ENCODE data around the gene ZKSCAN3. TPM values are rescaled to one million over a fixed set of nuclear protein-coding genes. Genes with fewer than 3 reads are reported as not detected.

The ZKSCAN3 gene
- total and polyA plus RNA-seq, 10 of the 15 experiments (the other 5 are each of a cell fraction or from before 2014, with no cell fraction given), result 0.86 to 4.3 (median 3.1) TPM

DNA sequence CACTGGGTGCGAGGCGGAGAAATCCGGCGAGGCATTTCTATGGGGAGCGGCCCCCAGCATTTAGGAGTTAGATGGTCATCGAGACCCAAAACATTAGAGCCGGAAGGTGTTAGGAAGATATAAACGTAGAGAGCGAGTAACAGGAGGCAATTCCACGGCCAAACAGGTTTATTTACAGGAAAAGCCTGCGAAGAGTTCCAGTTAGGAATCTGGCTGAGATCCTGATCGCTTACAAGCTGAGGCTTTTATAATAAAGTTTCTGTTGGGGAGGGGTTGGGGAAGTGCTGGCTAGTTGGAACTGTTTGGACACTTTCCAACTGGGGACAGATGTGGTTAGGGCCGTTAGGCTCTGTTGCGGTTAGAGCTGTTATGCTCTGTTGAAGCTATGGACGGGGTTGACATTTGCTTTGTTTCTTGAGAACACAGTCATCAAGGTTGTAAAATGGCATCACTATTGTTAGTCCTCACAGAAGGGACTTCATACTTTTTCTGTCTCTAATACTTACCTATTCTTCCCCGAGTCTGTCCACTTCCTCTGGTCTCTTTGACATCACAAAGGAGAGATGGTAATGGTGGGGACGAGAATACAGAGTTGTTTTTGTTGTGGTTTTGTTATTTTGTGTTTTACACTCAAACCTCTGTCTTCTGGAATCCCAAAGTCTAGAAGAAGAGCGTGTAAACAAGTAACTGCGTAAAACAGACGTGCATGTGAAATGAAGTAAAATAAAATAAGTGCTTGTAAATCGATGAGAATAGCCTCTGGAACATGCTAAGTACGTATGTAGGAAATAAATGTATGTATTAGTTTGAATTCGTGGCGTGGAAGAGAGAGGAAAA is 13.2 kb upstream of the ZKSCAN3 start (continued):
- TF ChIP-seq, protein P1, sequence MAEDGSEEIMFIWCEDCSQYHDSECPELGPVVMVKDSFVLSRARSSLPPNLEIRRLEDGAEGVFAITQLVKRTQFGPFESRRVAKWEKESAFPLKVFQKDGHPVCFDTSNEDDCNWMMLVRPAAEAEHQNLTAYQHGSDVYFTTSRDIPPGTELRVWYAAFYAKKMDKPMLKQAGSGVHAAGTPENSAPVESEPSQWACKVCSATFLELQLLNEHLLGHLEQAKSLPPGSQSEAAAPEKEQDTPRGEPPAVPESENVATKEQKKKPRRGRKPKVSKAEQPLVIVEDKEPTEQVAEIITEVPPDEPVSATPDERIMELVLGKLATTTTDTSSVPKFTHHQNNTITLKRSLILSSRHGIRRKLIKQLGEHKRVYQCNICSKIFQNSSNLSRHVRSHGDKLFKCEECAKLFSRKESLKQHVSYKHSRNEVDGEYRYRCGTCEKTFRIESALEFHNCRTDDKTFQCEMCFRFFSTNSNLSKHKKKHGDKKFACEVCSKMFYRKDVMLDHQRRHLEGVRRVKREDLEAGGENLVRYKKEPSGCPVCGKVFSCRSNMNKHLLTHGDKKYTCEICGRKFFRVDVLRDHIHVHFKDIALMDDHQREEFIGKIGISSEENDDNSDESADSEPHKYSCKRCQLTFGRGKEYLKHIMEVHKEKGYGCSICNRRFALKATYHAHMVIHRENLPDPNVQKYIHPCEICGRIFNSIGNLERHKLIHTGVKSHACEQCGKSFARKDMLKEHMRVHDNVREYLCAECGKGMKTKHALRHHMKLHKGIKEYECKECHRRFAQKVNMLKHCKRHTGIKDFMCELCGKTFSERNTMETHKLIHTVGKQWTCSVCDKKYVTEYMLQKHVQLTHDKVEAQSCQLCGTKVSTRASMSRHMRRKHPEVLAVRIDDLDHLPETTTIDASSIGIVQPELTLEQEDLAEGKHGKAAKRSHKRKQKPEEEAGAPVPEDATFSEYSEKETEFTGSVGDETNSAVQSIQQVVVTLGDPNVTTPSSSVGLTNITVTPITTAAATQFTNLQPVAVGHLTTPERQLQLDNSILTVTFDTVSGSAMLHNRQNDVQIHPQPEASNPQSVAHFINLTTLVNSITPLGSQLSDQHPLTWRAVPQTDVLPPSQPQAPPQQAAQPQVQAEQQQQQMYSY (CRISPR knock-in tag; IDR thresholded peaks at IDR 0.05), result 0 out of 2 replicates have a peak, but pooled peaks have one; percentile 69
- TF ChIP-seq CBFB (IDR thresholded peaks at IDR 0.05; ENCODE audit: low read depth), result peak; percentile 82
- peak; percentile 19; the same call in 1 of the 2 replicates for TF ChIP-seq MEF2A (IDR thresholded peaks at IDR 0.05; ENCODE audit: insufficient read depth, low read depth, low read length)
- TF ChIP-seq, protein P2, sequence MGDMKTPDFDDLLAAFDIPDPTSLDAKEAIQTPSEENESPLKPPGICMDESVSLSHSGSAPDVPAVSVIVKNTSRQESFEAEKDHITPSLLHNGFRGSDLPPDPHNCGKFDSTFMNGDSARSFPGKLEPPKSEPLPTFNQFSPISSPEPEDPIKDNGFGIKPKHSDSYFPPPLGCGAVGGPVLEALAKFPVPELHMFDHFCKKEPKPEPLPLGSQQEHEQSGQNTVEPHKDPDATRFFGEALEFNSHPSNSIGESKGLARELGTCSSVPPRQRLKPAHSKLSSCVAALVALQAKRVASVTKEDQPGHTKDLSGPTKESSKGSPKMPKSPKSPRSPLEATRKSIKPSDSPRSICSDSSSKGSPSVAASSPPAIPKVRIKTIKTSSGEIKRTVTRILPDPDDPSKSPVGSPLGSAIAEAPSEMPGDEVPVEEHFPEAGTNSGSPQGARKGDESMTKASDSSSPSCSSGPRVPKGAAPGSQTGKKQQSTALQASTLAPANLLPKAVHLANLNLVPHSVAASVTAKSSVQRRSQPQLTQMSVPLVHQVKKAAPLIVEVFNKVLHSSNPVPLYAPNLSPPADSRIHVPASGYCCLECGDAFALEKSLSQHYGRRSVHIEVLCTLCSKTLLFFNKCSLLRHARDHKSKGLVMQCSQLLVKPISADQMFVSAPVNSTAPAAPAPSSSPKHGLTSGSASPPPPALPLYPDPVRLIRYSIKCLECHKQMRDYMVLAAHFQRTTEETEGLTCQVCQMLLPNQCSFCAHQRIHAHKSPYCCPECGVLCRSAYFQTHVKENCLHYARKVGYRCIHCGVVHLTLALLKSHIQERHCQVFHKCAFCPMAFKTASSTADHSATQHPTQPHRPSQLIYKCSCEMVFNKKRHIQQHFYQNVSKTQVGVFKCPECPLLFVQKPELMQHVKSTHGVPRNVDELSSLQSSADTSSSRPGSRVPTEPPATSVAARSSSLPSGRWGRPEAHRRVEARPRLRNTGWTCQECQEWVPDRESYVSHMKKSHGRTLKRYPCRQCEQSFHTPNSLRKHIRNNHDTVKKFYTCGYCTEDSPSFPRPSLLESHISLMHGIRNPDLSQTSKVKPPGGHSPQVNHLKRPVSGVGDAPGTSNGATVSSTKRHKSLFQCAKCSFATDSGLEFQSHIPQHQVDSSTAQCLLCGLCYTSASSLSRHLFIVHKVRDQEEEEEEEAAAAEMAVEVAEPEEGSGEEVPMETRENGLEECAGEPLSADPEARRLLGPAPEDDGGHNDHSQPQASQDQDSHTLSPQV (IDR thresholded peaks at IDR 0.05), result peak; percentile 54; the same call in 1 of the 2 replicates
- TF ChIP-seq ETV6 (conservative IDR thresholded peaks at IDR 0.05 in 1 of 2, IDR thresholded peaks at IDR 0.05 in 1 of 2; ENCODE audit: borderline replicate concordance in 1 of 2, low read depth in 1 of 2), result no peak; a peak in 1 of 4 replicates
- peak; percentile 92 for TF ChIP-seq YY1 (IDR thresholded peaks at IDR 0.05; ENCODE audit: low read depth, low read length)
- TF ChIP-seq TARDBP (IDR thresholded peaks at IDR 0.05; ENCODE audit: borderline replicate concordance), result no peak
- TF ChIP-seq, protein P3, sequence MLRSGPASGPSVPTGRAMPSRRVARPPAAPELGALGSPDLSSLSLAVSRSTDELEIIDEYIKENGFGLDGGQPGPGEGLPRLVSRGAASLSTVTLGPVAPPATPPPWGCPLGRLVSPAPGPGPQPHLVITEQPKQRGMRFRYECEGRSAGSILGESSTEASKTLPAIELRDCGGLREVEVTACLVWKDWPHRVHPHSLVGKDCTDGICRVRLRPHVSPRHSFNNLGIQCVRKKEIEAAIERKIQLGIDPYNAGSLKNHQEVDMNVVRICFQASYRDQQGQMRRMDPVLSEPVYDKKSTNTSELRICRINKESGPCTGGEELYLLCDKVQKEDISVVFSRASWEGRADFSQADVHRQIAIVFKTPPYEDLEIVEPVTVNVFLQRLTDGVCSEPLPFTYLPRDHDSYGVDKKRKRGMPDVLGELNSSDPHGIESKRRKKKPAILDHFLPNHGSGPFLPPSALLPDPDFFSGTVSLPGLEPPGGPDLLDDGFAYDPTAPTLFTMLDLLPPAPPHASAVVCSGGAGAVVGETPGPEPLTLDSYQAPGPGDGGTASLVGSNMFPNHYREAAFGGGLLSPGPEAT (IDR thresholded peaks at IDR 0.05; ENCODE audit: low read depth), result peak; percentile 46; the same call in 1 of the 2 replicates
- TF ChIP-seq, protein P4, sequence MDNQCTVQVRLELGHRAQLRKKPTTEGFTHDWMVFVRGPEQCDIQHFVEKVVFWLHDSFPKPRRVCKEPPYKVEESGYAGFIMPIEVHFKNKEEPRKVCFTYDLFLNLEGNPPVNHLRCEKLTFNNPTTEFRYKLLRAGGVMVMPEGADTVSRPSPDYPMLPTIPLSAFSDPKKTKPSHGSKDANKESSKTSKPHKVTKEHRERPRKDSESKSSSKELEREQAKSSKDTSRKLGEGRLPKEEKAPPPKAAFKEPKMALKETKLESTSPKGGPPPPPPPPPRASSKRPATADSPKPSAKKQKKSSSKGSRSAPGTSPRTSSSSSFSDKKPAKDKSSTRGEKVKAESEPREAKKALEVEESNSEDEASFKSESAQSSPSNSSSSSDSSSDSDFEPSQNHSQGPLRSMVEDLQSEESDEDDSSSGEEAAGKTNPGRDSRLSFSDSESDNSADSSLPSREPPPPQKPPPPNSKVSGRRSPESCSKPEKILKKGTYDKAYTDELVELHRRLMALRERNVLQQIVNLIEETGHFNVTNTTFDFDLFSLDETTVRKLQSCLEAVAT (IDR thresholded peaks at IDR 0.05), result peak; percentile 69; the same call in 1 of the 2 replicates
- peak; percentile 10 for TF ChIP-seq MEF2B (IDR thresholded peaks at IDR 0.05; ENCODE audit: partially characterized antibody, poor library complexity, severe bottlenecking)
- TF ChIP-seq, protein P5, sequence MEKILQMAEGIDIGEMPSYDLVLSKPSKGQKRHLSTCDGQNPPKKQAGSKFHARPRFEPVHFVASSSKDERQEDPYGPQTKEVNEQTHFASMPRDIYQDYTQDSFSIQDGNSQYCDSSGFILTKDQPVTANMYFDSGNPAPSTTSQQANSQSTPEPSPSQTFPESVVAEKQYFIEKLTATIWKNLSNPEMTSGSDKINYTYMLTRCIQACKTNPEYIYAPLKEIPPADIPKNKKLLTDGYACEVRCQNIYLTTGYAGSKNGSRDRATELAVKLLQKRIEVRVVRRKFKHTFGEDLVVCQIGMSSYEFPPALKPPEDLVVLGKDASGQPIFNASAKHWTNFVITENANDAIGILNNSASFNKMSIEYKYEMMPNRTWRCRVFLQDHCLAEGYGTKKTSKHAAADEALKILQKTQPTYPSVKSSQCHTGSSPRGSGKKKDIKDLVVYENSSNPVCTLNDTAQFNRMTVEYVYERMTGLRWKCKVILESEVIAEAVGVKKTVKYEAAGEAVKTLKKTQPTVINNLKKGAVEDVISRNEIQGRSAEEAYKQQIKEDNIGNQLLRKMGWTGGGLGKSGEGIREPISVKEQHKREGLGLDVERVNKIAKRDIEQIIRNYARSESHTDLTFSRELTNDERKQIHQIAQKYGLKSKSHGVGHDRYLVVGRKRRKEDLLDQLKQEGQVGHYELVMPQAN (conservative IDR thresholded peaks at IDR 0.05), result peak; percentile 32; the same call in 1 of the 2 replicates
- TF ChIP-seq TBL1XR1 (IDR thresholded peaks at IDR 0.05; ENCODE audit: low read depth, low read length), result no peak
- no peak; a peak in 1 of 4 replicates for TF ChIP-seq EP300 (IDR thresholded peaks at IDR 0.05; ENCODE audit: borderline replicate concordance in 1 of 2, control insufficient read depth in 1 of 2, low read depth in 2 of 2, low read length in 2 of 2)

All from GM12878 (cell line).